ENCODE measurements around the gene MZB1. TPM values are rescaled to one million over a fixed set of nuclear protein-coding genes. Genes with fewer than 3 reads are reported as not detected.
"Not testable (repeated sequence)": the region's sequence is repeated elsewhere in the genome, so short reads cannot be mapped to it uniquely, and the experiment has no call there.

The MZB1 gene
- total RNA-seq, 1 experiment from 2014 or later: not detected

GRCh38 chr5:139410993-139411828 is 21.5 kb upstream of the MZB1 start:
- DNase-seq (ENCODE audit: low read depth): no peak

- DNase-seq (ENCODE audit: low read depth): no peak
Observed at GRCh38 chr5:139410121-139410992, 20.6 kb upstream of the MZB1 start.

- not testable (repeated sequence) for DNase-seq (ENCODE audit: low read depth)
Observed at GRCh38 chr5:139409116-139409515, 19.4 kb upstream of the MZB1 start.

GRCh38 chr5:139408191-139408590 is 18.5 kb upstream of the MZB1 start:
- DNase-seq (ENCODE audit: low read depth): no peak

GRCh38 chr5:139407517-139407916 is 17.8 kb upstream of the MZB1 start:
- DNase-seq (ENCODE audit: low read depth): no peak

GRCh38 chr5:139406963-139407362 is 17.2 kb upstream of the MZB1 start:
- DNase-seq (ENCODE audit: low read depth): no peak

GRCh38 chr5:139404484-139404840 is 14.7 kb upstream of the MZB1 start:
- no peak for DNase-seq (ENCODE audit: low read depth)

- peak; percentile 96 for DNase-seq (ENCODE audit: low read depth)
Observed at GRCh38 chr5:139403787-139404483, 14.2 kb upstream of the MZB1 start, which contains the start of gene SPATA24. Gene SPATA24 (minus strand): TSS chr5:139404089. CDS start chr5:139404060, 29 bp downstream.

- no peak for DNase-seq (ENCODE audit: low read depth)
Observed at GRCh38 chr5:139403418-139403786, 13.7 kb upstream of the MZB1 start.

- no peak for DNase-seq (ENCODE audit: low read depth)
Observed at GRCh38 chr5:139402561-139403158, 12.9 kb upstream of the MZB1 start.

- no peak for DNase-seq (ENCODE audit: low read depth)
Observed at GRCh38 chr5:139401546-139401945, 11.8 kb upstream of the MZB1 start.

- no peak for DNase-seq (ENCODE audit: low read depth)
Observed at GRCh38 chr5:139399501-139400121, 9.9 kb upstream of the MZB1 start.

- no peak for DNase-seq (ENCODE audit: low read depth)
Observed at GRCh38 chr5:139397921-139398320, 8.2 kb upstream of the MZB1 start.

GRCh38 chr5:139396691-139397090 is 7.0 kb upstream of the MZB1 start:
- DNase-seq (ENCODE audit: low read depth): no peak

GRCh38 chr5:139395844-139396640 is 6.3 kb upstream of the MZB1 start:
- DNase-seq (ENCODE audit: low read depth): peak; percentile 90

GRCh38 chr5:139394654-139395566 is 5.2 kb upstream of the MZB1 start, which contains the start of gene PROB1:
Gene PROB1 (minus strand): TSS chr5:139395104. CDS start chr5:139395081, 23 bp downstream.
- peak; percentile 43 for DNase-seq (ENCODE audit: low read depth)

GRCh38 chr5:139394123-139394653 is 4.5 kb upstream of the MZB1 start:
- no peak for DNase-seq (ENCODE audit: low read depth)

GRCh38 chr5:139393497-139394122 is 3.9 kb upstream of the MZB1 start:
- DNase-seq (ENCODE audit: low read depth): no peak
